Uterus (tissue), 2 donors: Measurements from ENCODE around the gene CEP112.

Source experiments
- POLR2A ChIP-seq, 2 donors: fragments of 450-650 bp; IDR thresholded peaks; one replicate each; pipeline ENCODE4 v1.6.1; 2016; ENCODE audit warnings: antibody characterized with exemption in 2 of 2, mild to moderate bottlenecking in 1 of 2, moderate library complexity in 1 of 2
- TF ChIP-seq, protein P1 (sequence below), 4 experiments: fragments of 200-600 bp in 2 of 4; fragments of 450-650 bp in 2 of 4; sonication (generic) in 2 of 4; IDR thresholded peaks; one replicate each; pipeline ENCODE4 v1.5.1; 2016 to 2019; ENCODE audit warnings: antibody characterized with exemption in 4 of 4, mild to moderate bottlenecking in 2 of 4, moderate library complexity in 1 of 4

DNA sequence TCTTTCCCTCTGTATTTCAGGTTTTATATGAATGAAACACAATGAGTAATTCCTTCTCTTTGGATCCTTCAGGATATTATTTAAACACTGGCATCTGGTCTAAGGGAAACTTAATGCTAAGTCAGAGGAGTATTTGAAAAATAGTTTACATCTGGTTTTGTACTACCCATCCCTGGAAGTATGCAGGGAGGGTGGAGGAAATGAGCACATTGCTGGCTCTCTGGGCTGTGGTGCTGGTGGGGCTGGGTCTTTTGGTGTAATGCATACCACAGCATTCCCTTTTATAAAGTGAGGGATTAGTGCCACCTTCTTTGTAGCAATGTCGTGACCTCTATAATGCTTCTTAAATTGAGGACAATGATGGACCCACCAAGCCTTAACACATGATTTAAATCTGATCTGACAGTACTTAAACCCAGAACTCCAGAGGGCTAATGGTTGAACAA, 525.0 kb downstream of the CEP112 start:
- TF ChIP-seq, protein P1, sequence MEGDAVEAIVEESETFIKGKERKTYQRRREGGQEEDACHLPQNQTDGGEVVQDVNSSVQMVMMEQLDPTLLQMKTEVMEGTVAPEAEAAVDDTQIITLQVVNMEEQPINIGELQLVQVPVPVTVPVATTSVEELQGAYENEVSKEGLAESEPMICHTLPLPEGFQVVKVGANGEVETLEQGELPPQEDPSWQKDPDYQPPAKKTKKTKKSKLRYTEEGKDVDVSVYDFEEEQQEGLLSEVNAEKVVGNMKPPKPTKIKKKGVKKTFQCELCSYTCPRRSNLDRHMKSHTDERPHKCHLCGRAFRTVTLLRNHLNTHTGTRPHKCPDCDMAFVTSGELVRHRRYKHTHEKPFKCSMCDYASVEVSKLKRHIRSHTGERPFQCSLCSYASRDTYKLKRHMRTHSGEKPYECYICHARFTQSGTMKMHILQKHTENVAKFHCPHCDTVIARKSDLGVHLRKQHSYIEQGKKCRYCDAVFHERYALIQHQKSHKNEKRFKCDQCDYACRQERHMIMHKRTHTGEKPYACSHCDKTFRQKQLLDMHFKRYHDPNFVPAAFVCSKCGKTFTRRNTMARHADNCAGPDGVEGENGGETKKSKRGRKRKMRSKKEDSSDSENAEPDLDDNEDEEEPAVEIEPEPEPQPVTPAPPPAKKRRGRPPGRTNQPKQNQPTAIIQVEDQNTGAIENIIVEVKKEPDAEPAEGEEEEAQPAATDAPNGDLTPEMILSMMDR (IDR thresholded peaks at IDR 0.05), result no peak
- TF ChIP-seq POLR2A (IDR thresholded peaks at IDR 0.05), result no peak
